ENCODE results near the gene TK2.
"Not testable (repeated sequence)": the region's sequence is repeated elsewhere in the genome, so short reads cannot be mapped to it uniquely, and the experiment has no call there.

Gene TK2

DNA sequence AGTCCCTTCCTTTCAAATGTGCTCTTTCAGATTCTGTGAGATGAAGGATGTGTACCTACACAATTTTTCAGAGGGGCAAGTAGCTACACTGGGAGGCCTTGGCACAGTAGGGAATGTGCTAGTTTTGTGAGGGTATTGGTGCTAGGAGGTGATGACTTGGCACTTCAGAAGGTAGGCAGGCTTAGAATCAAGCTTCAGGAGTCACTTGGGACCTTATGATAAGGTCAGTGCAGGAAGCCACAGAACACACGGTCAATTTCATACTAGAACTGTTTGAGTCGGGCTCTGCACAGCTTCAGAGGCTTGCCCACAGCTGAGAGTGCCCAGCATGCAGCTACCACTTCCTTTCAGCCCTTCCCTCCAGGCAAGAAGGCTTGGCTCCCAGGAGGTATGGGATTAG is 22.4 kb upstream of the TK2 start:
- no peak for DNase-seq (ENCODE audit: low spot score)

DNA sequence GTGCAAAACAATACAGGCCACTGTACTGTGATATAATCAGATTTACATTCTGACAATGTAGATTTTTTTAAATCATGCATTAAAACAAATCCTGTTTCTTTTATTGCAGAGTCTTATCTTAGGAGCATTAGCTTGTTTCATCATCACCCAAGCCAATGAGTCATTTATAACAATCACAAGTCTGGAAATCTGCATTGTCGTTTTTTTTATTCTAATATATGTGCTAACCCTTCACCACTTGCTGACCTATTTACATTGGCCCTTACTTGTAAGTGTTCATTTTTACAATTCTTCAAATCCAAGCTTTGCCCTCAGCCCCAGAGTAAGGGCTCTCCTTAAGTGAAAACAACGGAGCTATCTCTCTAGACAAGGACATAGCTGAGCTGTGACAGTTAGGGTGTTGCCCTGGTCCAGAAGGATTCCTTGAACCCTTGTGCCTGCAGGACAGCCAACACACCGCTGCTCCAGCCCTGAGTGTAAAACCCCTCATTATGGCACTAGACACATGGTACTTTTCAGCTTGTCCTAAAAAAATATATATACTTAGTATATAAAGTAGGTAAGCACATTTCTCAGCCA is 20.0 kb upstream of the TK2 start:
- no peak for DNase-seq (ENCODE audit: low spot score)

DNA sequence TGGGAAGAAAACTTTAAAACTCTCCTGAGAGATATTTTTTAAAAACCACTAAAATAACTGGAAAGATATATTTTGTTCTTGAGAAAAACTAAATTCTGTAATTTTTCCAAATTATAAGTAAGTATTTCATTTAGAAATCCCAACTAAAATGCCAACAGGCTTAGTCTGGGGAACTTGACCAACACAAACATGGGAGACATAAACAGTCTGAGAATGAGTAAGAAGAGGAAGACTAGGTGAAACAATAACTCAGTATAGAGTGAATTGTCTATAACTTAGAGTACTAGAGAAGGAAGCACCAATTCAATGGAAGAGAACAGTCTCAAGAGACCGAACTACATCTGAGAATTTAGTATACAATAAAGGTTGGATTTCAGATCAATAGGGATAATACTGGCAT is 19.2 kb upstream of the TK2 start:
- DNase-seq (ENCODE audit: low spot score), result no peak

DNA sequence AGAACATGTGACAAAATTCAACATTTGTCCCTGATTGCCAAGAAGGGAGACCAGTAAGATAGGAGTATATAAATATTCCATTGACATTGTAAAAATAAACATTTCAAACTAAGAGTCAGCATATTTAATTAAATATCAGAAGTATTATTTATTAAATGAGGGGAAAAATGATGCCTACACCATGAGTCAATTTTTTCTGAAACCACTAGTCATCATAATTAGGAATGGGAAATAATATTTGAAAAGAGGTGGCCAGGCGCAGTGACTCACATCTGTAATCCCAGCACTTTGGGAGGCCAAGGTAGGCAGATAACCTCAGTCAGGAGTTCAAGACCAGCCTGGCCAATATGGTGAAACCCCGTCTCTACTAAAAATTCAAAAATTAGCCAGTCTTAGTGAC is 18.4 kb upstream of the TK2 start:
- no peak for DNase-seq (ENCODE audit: low spot score)

DNA sequence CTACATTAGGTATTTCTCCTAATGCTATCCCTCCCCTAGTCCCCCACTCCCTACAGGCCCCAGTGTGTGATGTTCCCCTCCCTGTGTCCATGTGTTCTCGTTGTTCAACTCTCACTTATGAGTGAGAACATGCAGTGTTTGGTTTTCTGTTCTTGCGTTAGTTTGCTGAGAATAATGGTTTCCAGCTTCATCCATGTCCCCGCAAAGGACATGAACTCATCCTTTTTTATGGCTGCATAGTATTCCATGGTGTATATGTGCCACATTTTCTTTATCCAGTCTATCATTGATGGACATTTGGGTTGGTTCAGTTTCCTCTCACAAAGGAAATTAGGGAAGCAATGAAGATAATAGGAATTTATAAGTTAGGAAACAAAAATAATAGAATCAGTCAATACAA is 17.3 kb upstream of the TK2 start:
- not testable (repeated sequence) for DNase-seq (ENCODE audit: low spot score)

DNA sequence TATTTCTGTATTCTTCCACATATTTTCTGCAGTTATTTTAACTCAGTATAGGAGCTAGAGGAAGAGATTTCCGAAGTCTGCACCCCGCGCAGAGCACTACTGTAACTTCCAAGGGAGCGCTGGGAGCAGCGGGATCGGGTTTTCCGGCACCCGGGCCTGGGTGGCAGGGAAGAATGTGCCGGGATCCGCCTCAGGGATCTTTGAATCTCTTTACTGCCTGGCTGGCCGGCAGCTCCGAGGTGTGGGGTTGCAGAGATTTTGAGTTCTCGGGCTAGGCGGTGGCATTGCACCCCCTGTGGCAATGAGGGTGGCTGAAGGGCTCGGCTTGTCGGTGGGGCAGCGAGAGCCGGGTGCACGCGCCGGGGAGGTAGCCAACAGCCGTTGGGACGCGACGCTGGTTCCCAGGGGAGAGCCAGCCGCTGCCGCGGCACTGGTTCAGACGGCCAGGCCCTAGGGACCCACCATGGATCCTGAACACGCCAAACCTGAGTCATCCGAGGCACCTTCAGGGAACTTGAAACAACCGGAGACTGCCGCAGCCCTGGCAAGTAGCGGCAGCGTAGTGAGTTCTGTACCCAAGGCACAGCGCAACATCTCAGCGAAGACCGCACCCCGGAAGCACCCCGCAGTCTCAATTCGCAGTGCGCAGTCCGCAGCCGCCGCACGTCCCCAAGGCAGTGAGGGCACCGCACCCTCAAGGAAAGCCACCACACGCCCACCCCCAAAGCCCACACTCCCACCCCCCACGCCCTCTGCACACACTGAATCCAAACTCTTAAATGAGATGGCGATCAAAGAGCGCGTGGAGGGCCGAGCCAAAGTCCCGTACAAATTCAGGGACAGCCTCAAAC is 16.4 kb upstream of the TK2 start, which contains the start of gene CMTM1:
Gene CMTM1, plus strand, starts transcription at position 389 of the 851 bp plus-strand sequence. Its CDS starts 75 bp downstream, at position 464.
- no peak for DNase-seq (ENCODE audit: low spot score)

DNA sequence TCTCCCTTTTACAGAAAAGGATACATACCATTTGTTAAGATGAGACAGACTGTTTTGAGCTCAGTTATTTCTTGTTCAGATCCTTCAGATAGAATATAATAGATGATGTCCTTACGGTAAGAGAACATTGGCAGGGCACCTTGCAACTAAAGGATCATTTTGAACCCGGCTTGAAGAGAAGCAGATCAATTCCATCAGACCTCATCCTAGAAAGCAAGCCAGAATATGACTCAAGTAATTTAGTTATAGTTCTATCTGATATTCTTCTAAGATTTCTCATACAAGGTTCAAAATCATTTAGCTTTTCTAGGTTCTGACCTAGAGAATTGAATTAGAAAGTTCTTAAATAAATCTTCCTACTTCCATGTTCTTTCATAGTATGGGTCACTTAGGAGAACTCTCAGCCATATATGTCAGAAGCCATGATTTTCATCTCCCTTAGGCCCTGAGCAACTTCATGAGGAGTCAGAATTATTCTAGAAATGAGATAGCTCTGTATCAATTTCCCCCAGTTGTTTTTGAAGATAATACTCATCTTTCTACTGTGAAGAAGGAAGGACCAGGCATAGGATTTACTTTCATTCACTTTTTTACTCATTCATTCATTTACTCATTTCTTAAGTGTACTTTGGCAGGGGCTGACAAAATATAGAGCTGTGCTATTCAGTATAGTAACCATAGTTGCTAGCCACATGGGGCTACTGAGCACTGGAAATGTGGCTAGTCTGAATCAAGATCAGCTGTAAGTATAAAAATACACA is 13.8 kb upstream of the TK2 start:
- DNase-seq (ENCODE audit: low spot score), result no peak

DNA sequence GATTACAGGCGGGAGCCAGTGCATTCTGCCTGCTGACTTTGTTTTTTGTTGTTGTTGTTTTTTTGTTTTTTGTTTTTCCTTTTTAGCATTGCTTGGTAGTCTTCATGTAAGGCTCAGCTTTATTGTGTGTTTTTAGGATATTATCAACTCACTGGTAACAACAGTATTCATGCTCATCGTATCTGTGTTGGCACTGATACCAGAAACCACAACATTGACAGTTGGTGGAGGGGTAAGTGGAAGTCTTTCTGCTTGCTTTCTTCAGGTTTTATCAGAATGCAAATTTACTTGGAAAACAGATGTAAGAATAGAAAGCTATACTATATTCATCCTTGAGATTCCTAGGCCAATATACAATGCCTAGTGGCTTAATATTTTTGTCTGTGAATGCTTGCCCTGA is 13.1 kb upstream of the TK2 start:
- DNase-seq (ENCODE audit: low spot score), result no peak

DNA sequence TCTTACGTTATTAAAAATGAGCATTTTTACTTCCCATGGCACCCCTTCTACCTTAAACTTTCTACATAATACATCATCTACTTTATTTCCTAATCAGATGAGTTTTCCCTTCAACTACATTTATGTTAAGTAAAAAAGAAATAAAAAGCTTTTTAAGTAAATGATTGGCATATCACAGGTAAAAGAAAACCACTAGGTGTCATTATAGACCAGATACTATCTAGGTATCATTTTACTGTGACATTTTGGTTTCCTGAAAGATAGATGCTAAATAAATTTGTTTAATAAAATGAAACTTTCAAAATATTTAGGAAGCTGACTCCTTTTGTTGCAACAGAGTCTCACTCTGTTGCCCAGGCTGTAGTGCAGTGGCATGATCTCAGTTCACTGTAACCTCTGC is 12.5 kb upstream of the TK2 start:
- DNase-seq (ENCODE audit: low spot score), result no peak

DNA sequence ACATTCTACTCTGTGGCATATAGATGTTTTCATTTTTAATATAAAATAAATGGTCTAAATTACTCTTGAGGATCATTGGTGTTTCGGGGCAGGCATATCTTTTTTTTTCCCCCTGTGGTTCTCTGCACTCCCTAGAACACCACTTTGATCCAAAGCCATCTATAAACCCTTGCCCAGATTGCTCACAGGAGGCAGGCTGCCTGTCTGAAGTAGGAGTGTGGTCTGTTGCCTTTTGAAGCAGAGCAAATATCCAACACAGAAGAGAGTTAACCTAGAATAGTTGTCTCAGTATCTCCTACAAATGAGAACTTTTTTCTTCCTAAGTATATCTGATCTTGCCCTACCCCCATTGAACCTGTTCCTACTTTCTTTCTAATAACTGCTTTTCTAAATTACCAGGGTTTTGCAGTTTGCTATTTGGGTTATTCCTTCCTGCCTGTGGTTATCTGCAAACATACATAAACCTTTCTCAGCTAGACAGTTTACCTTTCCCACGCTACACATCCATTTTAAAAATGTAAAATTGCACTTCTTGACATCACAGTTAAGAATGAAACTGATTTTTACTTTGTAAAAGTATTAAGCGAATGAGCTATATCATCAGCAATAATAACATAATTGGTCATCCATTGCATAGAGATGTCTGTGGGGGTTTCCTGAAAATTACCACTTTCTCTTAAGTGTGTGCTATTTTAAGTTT is 11.6 kb upstream of the TK2 start:
- DNase-seq (ENCODE audit: low spot score), result no peak

DNA sequence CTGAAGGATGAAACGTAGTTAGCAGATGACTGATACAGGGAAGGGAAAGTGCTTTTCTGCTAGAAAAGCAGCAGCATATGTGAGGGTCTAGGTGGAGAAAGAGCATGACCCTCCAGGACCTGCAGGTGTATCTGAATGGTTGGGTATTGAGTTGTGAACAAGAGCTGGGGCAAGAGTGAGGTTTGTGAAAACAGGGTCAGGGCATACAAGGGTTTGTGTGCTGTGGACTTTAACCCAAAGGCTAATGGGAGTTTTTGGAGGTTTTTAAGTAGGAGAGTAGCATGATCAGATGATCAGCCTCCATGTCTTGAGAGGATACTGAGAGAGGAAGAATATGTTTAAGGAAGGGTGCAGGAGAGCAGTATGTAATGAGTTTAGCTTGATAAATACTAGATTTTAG is 10.2 kb upstream of the TK2 start:
- no peak for DNase-seq (ENCODE audit: low spot score)

DNA sequence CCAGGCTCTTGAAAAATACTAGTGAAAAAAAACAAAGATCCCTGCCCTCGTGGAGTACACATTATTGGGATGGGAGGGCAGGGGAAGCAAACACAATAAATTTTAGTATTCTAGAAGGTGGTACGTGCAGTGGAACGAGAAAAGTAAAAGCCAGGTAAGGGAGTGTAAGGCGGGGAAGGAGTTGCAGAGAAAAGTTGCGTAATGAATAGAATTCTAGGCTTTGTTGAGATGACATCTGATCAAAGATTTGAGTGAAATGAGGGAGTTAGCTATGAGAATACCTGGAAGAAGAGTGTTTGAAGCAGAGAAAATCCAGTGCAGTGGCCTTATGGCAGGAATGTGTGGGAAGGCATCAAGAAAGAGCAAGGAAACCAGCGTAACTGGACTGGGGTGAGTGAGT is 4.6 kb upstream of the TK2 start:
- DNase-seq (ENCODE audit: low spot score), result no peak

DNA sequence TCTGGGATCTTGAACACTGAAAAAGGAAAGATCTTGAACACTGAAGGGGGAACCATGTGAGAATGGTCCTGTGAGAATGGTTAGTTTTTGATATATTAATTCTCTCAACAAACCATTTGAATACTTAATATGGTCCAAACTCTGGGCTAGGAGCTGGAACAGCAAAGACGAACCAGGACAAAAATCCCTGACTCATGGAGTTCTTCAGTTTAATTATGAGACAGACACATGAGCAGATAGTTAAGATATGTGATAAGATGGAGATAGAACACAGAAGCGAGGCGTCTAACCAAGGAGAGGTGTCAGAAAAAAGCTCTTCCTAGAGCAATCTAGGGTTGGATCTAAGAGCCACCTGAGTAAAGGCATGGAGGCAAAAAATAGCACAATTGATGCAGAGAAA is 4.1 kb upstream of the TK2 start:
- no peak for DNase-seq (ENCODE audit: low spot score)

DNA sequence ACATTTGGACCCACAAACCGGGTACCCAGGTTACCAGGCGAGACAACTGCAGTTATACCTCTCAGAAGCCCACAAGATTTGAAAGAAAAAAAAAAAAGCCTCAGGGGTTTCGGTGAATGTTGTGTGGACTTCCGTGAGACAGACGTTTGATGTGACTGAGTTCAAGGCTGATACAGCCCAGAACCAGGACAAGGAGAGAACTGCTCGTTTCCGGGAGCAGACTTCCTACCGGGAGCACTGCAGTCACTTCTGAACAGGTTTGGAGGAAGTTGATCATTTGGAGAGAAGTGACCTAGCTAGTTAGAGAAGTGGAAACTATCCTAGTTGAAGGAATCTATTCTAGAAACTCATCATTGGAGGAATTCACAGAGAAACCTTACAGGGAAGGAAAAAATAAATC is 3.3 kb upstream of the TK2 start:
- no peak for DNase-seq (ENCODE audit: low spot score)

DNA sequence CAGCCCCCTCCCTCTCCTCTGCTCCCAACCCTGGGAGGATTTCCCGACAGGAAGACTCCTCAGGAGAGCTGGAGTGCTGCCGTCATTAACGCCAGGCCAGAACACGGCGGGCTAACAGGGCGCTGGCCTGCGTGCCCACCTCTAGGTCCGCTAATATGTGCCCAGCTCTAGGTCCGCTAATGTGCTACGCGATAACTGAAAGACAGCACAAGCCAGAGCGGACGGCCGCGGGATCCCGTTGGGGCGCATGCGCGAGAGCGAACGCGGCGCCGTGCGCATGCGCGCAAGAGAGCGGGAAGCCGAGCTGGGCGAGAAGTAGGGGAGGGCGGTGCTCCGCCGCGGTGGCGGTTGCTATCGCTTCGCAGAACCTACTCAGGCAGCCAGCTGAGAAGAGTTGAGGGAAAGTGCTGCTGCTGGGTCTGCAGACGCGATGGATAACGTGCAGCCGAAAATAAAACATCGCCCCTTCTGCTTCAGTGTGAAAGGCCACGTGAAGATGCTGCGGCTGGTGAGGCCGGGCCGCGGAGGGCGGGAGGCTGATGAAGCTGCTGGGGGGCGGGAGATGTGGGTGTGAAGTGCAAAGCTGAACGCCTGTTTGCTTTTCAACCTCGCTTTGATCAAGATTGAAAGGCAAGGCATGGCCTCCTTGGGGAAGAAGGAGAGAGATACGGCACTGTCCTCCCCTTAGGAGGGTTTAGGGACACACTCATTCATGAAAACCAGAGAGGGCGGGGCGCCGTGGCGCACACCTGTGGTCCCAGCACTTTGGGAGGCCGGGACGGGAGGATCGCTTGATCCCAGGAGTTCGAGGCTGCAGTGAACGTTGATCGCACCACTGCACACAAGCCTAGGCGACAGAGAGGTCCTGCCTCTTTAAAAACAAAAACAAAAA is 2.6 kb upstream of the TK2 start, which contains the start of gene CKLF:
Gene CKLF, plus strand, starts transcription at position 291 of the 892 bp plus-strand sequence. Its CDS starts 140 bp downstream, at position 431.
- peak; percentile 97 for DNase-seq (ENCODE audit: low spot score)

DNA sequence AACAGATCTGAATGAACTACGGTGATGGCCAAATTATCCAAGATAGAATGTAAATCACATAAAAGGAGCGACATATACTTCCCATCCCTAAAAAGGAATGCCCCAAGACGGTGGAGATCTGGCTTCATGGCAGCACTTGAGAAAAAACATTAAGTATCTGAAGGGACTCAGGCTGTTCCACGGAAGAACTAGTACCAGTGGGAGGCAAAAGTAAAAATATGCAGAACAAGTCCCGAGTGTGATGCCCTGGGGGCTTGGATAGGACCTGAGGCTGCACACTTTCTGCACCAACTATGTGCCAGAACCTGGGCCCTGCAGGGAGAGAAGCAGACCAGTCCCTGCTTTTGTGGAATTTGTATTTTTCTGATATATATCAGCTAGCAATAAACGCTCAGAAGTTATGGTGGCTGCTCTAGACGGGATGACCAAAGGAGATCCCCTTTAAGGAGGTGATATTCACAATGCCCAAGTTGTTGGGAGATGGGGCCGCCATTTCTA is 1.9 kb upstream of the TK2 start:
- DNase-seq (ENCODE audit: low spot score), result no peak

DNA sequence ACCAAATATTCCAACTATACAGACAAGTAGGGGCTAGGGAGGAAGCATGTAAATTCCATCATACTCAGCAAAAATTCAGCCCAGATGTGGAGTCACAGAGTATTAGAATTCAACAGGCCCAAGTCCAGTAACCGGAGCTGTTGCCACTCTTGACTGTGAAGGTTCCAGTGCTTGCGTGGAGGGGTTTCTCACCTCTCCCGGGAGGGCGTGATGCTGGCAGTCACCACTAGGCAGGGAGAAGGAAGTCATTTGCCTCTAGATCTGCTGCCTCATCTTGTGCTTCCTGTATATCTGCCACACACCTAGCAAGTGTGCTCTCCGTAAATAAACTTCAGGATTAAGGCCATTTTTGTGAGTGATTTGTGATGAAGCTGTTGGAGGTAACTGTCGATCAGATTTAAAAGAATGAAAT is 1.4 kb upstream of the TK2 start:
- DNase-seq (ENCODE audit: low spot score), result peak; percentile 56

DNA sequence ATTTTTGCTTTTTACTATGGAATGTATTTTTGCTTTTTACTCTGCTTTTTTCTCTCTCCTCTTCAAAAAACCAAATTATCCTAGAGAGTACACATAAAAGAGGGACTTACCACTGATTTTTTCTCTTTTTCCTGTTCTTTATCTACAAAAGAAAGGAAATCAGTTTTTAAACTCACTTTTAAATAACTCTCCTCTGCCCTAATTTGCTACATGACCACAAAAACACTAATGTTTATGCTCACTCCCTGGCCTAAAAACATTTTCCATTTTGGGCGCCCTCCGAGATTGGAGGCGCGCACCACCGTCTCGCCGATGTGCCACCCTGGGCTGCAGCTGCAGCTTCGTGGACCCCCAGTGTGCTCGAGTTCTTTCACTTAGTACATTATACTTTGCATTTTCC is 1.1 kb downstream of the TK2 start:
- no peak for DNase-seq (ENCODE audit: low spot score)

DNA sequence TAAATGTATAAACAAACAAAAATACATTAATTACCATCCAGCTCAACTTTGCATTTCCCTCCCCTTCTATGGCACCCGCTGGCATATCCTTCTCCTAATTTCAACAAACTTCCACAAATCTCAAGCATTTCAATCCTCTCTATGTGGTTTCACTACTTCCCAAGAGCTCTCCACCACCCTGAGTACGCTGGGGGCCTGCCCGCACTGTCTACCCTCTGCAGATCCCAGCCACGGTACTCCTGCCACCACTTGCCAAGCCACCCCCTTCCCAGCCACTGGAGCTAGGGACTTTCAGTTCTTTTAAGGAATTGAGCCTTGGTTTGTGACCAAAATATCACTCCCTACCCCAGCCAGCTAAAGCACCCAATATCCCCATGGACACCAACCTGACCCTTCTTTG is 1.9 kb downstream of the TK2 start:
- no peak for DNase-seq (ENCODE audit: low spot score)

DNA sequence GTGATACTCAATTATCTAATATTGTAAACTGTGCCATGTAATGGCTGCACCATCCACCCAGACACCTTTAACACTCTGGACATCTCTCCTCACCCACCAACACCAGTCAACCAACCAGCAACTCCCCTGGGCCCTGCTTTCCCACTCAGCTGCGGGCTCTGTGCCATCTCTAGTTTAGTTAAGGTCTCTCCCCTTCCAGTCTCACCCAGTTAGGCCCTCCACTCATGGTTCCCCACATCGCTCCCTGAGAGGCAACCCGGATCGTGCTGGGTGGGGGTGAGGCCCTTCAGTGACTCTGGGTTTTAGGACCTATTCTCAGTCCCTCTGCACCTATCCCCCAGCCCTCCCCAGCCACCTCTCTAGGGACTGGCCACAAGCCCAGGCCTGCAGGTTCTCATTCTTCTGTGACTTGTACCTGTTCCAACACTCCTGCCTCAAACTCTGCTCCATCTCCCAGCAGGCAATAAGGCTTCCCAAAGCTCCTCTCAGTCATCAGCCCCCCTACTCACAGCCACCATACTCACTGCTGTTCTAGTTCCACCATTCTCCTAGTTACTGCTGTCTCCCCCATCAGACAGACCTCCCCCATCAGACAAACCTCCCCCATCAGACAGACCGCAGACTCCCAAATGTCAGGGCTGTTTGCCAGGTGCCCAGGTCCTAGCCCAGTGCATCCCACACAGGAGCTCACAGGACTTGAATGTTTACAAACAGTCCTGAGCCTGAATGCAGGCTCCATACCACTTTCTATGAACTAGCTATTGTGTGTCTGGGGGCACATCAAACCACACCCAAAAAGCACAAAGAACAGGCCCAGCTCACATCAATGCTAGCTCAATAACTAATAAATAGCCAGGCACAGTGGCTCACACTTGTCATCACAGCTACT is 2.6 kb downstream of the TK2 start:
- DNase-seq (ENCODE audit: low spot score), result no peak
